HG02885 (cell line): Measurements from ENCODE around the gene HOXA7.

Experiments
- ATAC-seq: cut with Tn5 transposase; IDR thresholded peaks from one replicate; pipeline ENCODE4 v1.9.1; 2021; ENCODE audit warnings: mild to moderate bottlenecking; ENCODE audit not compliant: unreplicated experiment, poor library complexity

The HOXA7 gene

DNA sequence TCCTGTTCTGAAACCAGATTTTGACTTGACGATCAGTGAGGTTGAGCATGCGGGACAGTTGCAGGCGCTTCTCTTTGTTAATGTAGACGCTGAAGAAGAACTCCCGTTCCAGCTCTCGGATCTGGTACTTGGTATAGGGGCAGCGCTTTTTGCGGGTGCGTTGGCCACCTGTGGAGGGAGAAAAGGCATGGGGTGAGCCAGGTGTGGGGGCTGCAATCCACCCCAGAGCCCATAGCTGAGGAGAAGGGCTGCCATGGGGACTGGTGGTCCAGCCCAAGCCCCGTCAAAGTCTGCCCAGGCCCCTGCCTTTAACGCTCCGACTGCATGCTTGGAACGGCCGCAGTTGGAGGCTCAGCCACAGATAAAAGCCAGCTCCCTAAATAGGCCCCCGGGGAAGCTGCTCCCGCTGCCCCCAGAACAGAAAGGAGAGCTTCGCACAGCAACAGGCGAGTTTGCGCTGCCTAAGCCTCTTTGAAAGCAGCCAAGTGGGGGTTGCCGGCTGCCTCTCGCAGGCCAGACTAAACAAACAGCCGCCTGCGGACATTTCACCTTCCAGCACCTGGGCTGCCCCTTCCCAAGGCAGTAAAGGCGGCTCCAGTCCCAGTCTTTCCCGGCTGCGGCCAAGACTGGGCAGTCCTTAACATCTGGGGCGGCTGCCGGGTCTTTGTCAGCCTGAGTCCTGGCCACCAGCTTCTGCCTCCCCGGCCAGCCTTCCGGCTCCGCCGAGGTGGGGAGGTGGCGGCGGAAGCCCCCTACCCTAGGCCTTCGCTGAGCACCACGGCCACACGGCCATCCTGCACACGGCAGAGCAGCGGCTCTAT, 26.6 kb upstream of the HOXA7 start:
- ATAC-seq: no peak

DNA sequence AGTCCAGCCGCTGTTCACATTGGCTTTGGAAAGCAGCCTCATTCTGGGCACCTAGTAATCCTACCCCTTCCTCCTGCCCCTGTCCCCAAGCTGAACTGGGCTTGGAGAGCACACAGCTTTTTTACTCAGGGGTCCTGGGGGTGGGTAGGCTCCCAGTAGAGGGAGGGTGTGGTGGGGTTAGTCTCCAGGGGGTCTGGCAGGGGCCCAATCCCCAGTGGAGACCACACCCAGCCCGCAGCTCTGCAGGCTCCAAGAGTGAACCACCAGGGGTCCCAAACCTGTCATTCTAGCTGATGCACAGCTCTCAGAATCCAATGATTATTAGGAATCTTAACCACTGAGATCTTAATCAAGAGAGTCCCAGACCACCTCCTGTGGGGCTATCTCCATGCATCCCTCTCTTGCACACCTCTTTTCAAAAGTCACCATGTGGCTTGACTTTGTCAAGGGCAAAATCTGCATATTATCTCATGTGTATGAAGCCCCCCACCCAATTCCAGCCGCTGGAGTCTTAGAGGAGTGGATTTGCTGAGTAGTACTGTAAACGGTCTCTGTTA, 25.9 kb upstream of the HOXA7 start:
- ATAC-seq: no peak

DNA sequence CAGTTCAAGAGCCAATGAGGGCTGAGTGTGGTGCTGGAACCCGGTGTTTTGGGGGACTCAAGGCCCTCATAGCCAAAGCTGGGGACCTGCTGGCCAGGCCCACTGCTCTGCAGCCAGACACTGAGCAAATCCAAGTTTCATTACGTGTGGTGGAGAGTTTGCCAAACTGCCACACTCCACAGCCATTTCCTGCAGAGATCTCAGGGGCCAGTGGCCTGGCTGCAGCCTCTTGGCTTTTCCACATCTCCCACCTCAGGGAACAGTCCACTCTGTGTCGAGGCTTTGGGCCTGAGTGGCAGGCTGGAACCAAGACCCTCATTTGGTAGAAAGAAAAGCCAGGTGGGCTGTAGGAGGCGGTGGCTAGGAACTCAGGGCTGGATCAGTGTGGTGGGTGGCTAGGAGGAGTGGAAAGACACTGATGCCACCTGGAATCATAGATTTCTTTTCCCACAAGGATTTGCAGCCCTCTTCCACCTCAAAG, 25.4 kb upstream of the HOXA7 start:
- no peak for ATAC-seq

DNA sequence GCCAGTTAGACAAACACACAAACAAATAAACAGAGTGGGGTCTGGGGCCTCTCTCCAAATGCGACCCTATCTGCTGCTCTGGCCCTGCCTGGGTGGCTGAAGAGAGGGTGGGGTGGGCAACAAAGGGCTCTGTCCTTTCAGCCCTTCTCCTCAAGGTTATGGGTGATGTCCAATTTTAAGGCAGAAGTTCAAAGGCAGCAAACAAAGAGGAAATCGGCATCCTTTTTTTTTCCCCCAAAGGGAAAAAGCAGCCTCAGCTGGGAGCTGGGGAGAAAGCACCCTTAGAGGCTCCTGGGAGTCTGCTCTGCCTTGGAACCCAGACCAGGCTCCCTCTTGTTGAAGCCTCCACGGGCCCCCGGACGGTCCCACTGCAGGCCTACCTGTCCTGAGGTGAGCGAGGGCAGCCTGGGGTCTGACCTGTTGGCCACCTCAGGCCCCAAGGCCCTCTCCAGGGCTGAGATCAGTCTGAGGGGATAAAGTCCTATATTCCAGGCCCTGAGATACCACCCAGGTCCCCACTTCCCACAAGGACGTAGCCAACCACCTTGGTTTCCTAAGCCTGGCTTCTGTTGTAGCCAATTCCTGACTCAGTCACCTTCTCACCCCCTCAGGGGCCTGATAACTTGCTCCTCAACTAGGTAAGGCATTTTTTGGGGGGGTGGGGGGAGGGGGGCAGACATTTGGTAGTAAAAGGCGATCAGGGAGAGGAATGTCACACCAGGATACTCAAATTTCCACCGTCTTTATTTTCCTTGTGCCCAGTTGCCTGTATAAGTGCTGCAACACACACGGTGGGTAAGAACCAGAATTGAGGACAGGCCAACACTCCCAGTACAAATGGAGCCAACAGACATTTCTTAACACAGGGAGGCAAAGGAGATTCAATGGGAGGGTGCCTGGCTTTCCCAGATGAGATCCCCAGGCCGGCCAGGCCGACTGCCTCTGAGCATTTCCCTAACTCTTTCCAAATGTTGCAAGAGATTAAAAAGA, 24.3 kb upstream of the HOXA7 start:
- ATAC-seq: no peak

DNA sequence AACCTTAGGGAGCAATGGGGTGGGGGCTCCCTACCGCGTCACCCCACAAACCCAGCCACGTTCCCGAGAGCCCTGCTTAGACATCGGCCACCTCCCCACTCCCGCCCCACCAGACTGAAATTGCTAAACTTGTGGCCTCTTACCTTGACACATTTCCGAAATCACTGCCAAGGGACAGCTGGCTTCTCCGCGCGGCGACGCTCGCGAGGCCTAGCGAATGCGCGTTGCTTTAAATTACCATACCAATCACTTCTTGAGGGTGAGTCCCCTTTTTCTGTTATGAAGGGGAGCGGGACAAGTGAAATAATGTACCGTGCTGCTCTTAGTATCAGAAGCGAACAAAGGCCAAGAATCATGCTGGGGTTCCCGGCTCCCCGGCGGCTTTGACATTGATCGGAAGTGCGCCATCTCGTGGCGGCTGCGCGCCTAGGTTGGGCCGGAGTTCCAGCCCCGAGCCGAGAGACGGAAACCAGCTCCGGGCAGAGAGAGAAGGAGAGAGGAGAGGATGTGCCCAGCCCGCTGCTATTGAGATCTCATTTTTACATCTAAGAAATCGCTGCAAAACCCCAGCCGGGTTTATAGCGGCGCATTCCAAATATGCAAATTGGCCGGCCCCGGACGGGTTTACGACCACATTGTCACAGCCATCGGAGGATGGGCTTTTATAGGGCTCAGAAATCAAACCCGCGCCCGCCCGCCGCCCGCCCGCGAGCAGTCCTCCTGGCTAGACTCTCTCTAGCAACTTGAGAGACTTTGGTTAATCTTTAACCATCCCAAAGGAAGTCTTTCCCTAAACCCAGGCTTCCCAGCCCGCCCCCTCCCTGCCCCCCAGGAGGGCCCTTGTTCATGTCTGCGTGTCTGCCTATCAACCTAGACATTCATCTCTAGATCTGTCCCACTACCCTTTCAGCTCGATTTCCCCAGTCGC, 23.3 kb upstream of the HOXA7 start:
- ATAC-seq: no peak

GRCh38 chr7:27179030-27179429, 22.6 kb upstream of the HOXA7 start:
- ATAC-seq: no peak

- ATAC-seq: no peak
These were observed 21.9 kb upstream of the HOXA7 start for GRCh38 chr7:27178366-27178765.

DNA sequence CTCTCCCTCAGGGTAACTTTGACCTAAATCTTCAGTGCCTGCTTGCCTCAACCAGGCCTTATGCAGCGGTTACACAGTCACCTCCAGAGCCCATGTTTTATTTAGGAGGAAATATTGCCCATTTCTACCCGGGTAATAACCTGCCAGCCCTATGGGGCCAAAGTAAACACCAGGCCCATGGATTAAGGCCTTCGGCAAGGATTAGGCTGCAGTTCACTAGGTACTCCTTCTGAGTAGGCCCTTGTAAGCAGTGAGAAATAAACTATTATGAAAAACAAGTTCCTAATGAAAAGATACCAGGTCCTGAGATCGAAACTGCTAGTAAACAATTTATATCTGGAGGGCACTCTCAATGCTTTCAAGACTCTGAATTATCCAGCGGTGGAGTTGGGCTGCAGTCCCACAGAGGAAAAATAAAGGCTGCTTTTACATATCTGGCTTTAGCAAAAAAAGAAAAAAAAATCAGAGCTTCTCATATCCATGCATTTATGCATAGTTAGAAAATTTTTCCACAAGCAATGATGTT, 21.4 kb upstream of the HOXA7 start:
- no peak for ATAC-seq

DNA sequence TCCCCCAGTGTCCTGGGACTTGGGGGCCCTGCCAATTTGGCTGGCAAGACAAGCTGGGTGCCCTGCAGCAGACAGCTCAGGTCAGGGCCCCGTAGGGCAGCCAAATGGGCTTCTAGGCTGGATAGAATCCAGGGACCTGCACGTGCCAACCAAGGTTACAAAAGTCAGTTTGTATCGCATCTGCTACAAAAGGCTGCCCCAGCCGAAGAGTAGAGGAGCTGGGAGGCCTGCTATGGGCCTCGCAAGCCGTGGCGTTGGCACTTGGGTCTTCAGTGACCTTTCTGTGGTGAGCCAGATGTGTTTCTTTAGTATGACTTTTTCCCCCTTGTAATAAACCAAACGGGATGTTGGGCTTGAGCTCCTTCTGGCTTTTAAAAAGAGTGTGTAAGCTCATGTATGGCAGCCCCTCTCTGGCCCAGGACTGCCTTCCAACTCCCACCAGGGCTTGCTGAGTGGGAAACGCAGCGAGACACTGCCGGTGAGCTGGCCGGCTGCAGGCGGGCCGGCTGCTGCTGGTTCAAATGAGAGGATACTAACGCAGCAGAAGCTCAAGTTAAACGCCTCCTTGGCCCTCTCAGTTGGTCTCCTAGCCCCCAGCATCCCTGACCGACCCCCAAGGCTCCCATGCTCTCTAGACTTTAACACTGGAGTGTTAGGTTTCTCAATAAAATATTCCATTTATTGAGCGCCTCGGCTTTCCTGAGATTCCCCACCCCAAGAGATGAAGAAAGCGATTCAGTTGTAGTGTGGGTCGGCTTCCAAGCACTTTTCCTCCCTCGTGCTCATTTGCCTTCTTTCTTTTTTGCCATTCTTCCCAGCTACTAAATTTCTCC, 20.7 kb upstream of the HOXA7 start:
- no peak for ATAC-seq

DNA sequence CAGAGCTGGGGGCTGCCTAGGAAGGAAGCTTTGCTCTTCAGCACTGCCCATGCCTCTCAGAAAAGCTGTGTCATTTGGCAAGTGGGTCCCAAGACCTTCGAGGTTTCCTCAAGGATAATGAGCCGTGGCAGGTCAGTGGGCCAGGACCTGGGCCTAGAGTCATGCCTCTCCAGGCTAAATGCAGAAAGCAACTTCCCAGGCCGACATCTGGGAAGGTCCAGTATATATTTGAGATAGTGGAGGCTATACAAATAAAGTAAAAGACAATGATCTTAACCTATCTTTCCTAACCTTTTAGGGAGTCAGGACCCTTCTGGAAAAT, 20.0 kb upstream of the HOXA7 start:
- ATAC-seq: no peak

DNA sequence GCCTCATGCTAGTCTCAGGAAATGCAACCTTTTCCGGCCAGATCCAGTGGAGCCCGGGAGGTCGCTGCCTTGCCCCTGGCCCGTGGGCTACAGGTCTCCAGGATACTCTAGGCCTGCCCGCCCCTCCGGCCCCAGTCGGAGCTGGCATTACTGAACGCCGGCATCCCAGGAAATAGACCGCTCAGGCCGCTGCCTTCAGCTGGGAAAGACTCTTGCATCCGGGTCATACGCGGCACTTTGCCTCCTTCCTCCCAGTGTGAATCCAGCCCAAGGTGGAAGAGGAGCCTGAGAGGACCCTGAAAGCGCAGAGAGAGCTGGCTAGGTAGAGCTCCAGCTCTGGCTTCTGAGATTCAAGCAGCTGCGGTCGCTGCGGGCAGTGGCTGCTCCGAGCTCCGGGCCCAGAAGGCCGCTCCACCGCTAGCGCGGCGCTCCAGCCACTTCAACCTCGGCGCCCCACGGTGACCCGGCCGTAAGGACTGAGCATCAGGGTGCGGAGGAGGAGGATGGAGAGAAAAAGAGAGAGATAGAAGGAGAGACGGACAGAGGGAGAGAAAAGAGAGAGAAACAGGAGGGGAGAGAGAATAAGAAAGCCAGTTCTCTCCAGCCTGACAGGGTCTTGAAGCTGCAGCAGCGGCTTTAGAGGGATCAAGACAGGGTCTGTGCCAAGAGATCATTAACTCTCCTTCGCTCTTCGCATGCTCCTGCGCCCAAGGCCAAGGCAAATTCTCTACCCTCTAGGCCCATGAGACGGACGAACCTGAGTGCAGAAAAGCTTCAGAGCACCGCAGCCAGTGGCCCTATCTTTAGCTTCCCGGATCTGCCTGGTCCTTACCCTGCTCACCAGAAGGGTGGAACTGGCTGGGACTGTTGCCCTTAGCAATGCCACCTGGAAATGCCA, 19.4 kb upstream of the HOXA7 start:
- no peak for ATAC-seq

GRCh38 chr7:27174874-27175625, 18.6 kb upstream of the HOXA7 start:
- ATAC-seq: no peak

DNA sequence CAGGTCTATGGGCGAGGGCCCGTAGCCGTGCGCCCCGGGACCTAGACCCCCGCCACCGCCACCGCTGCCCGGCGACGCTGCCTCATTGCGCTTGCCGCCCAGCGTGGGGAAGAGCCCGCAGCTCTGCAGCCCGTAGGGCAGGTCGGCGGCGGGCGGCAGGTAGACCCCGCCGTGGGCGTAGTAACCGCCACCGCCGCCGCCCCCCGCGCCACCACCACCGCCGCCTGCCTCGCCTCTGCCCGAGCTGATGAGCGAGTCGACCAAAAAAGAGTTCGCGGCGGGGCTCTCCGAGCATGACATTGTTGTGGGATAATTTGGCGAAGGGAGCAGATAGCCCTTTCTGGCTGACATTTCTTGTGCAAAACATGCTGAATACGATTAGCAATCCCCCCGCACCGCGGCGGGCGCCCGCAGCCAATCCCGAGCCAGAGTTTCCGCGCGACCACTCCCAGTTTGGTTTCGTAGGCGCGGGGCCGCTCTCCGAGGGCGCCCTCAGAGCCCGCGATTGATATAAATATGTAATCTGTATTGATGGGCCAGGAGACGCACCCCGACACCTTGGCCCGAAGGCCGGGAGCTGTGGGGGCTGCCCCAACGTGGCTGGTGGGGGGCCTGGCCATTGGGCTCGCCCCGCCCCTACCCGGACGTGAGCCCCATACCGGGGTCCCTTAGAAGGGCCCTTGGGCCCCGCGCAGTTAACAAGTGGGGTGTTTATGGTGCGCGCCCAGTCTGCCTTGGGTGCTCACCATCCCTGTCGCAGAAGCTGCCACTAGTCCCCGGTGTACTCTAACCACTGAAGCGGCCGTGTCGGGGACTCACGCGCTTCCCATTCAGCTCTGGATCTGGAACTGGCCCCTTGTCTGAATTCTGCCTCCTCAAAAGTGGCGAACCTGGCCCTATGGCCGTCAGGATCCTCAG, 17.7 kb upstream of the HOXA7 start, which contains the start of gene HOXA10:
Gene HOXA10, minus strand, starts transcription at position 365 of the 918 bp plus-strand sequence. Its CDS starts 14 bp downstream, at position 351.
- ATAC-seq: no peak

DNA sequence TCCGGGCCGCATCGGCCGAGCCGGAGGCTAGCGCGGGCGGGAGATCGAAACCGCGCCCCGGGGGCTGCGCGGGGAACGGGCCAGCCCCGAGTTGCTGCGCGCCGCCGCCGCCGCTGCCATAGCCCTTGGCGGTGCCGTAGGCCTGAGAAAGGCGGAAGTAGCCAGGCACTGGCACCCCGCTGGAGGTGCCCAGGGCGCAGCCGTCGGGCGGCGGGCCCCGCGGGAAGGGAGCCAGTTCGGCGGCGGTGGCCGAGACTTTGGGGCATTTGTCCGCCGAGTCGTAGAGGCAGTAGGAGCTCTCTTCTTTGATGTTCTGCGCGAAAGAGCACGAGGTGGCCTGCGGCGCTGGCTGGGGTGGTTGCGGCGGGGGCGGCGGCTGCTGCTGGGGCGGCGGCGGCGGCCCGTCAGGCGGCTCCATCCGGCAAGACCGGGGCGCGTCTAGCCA, 17.1 kb upstream of the HOXA7 start:
- no peak for ATAC-seq

DNA sequence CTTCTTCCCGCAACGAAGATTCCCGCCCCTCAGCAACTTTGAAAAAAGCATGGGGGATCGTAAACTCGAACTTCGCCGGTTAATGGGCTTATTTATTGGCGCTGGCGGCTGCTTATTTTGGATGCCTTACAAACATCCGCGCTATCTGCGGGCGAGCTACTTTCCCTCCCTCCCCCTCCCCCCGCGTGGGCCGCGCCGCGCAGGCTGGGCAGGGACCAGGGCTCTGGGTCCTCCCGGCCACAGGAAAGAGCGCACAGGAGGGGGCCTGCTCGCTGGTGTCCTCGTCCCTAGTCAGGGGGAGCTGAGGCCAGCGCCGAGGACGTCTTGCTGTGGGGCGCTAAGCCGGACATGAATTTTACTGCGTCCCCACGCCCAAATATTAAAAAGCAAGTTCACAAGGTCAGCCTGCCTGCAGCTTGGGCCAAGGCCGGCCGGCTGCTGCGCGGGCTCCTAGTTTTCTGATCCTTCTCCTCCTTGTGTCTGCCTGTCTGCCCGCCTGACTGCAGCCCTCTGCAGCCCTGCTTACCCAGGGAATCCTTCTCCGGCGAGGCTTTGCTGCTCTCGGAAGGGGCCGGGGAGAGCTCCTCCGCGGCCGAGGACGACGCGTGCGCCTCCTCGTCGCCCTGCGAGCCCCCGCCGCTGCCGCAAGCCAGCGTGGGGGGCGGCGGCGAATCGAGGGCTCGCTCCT, 16.5 kb upstream of the HOXA7 start:
- ATAC-seq: no peak
